ENCODE results near the gene HMOX1. TPM values are rescaled to one million over a fixed set of nuclear protein-coding genes. Genes with fewer than 3 reads are reported as not detected.

The HMOX1 gene
- polyA plus RNA-seq, 1 donor from 2014 or later: not detected

DNA sequence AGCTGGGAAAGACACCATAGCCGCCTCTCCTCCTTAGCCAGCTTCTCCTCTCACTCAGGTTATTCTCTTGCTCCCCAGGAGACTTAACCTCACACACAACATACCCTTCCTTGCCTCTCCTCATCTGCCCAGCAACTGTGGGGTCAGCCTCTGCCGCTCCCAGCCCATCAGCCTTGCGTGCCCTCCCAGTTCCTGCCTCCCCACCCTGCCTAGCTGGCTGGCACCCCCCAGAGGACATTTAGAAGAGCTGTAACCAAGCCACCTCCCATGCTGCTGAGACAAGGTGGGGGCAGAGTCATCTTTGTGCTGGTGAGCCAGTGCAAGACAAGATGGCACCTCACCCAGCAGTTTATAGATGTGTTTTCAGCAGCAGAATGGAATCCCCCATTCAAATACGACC, 43.0 kb upstream of the HMOX1 start:
- Histone ChIP-seq H3K9me2 (ENCODE audit: insufficient read depth, low read length) (no peaks in the 10 kb centered on the region), H3K9ac (ENCODE audit: low read length) (no peak overlapping the region), H3K36me3 (ENCODE audit: insufficient read depth, low read length) (no peaks in the 10 kb centered on the region), H3K4me2 (ENCODE audit: low read length) (no peak overlapping the region), H3K9me3 (ENCODE audit: low read length) (no peaks in the 10 kb centered on the region), H3K79me2 (replicated peaks; ENCODE audit: insufficient read depth, low read length) (no peaks in the 10 kb centered on the region), H3K27ac (ENCODE audit: low read length) (no peak overlapping the region), H2AFZ (ENCODE audit: low read depth, low read length) (no peak overlapping the region), H3K27me3 (ENCODE audit: insufficient read depth, low read depth, low read length) (no peaks in the 10 kb centered on the region), H4K20me1 (ENCODE audit: insufficient read depth) (no peaks in the 10 kb centered on the region), H3F3A (ENCODE audit: insufficient read depth, low read length, poor library complexity, severe bottlenecking) (no peaks in the 10 kb centered on the region), H3K4me3 (ENCODE audit: low read length) (no peak overlapping the region)
- no peak for TF ChIP-seq EZH2 (IDR thresholded peaks at IDR 0.05; ENCODE audit: borderline replicate concordance, insufficient read depth, low read length, poor library complexity, severe bottlenecking)
- no peak for TF ChIP-seq POLR2AphosphoS5 (IDR thresholded peaks at IDR 0.05)
- TF ChIP-seq TAF1 (IDR thresholded peaks at IDR 0.05; ENCODE audit: low read depth): no peak
- TF ChIP-seq EP300 (conservative IDR thresholded peaks at IDR 0.05; ENCODE audit: poor library complexity, severe bottlenecking): no peak
- TF ChIP-seq RAD21 (conservative IDR thresholded peaks at IDR 0.05): no peak
- no peak for TF ChIP-seq SMC3 (conservative IDR thresholded peaks at IDR 0.05; ENCODE audit: poor library complexity)
- TF ChIP-seq, protein P1, sequence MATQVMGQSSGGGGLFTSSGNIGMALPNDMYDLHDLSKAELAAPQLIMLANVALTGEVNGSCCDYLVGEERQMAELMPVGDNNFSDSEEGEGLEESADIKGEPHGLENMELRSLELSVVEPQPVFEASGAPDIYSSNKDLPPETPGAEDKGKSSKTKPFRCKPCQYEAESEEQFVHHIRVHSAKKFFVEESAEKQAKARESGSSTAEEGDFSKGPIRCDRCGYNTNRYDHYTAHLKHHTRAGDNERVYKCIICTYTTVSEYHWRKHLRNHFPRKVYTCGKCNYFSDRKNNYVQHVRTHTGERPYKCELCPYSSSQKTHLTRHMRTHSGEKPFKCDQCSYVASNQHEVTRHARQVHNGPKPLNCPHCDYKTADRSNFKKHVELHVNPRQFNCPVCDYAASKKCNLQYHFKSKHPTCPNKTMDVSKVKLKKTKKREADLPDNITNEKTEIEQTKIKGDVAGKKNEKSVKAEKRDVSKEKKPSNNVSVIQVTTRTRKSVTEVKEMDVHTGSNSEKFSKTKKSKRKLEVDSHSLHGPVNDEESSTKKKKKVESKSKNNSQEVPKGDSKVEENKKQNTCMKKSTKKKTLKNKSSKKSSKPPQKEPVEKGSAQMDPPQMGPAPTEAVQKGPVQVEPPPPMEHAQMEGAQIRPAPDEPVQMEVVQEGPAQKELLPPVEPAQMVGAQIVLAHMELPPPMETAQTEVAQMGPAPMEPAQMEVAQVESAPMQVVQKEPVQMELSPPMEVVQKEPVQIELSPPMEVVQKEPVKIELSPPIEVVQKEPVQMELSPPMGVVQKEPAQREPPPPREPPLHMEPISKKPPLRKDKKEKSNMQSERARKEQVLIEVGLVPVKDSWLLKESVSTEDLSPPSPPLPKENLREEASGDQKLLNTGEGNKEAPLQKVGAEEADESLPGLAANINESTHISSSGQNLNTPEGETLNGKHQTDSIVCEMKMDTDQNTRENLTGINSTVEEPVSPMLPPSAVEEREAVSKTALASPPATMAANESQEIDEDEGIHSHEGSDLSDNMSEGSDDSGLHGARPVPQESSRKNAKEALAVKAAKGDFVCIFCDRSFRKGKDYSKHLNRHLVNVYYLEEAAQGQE (IDR thresholded peaks at IDR 0.05; ENCODE audit: borderline replicate concordance): no peak
- TF ChIP-seq, protein P2, sequence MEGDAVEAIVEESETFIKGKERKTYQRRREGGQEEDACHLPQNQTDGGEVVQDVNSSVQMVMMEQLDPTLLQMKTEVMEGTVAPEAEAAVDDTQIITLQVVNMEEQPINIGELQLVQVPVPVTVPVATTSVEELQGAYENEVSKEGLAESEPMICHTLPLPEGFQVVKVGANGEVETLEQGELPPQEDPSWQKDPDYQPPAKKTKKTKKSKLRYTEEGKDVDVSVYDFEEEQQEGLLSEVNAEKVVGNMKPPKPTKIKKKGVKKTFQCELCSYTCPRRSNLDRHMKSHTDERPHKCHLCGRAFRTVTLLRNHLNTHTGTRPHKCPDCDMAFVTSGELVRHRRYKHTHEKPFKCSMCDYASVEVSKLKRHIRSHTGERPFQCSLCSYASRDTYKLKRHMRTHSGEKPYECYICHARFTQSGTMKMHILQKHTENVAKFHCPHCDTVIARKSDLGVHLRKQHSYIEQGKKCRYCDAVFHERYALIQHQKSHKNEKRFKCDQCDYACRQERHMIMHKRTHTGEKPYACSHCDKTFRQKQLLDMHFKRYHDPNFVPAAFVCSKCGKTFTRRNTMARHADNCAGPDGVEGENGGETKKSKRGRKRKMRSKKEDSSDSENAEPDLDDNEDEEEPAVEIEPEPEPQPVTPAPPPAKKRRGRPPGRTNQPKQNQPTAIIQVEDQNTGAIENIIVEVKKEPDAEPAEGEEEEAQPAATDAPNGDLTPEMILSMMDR (IDR thresholded peaks at IDR 0.05; ENCODE audit: poor library complexity, severe bottlenecking): no peak
- TF ChIP-seq MXI1 (conservative IDR thresholded peaks at IDR 0.05; ENCODE audit: poor library complexity, severe bottlenecking): no peak

DNA sequence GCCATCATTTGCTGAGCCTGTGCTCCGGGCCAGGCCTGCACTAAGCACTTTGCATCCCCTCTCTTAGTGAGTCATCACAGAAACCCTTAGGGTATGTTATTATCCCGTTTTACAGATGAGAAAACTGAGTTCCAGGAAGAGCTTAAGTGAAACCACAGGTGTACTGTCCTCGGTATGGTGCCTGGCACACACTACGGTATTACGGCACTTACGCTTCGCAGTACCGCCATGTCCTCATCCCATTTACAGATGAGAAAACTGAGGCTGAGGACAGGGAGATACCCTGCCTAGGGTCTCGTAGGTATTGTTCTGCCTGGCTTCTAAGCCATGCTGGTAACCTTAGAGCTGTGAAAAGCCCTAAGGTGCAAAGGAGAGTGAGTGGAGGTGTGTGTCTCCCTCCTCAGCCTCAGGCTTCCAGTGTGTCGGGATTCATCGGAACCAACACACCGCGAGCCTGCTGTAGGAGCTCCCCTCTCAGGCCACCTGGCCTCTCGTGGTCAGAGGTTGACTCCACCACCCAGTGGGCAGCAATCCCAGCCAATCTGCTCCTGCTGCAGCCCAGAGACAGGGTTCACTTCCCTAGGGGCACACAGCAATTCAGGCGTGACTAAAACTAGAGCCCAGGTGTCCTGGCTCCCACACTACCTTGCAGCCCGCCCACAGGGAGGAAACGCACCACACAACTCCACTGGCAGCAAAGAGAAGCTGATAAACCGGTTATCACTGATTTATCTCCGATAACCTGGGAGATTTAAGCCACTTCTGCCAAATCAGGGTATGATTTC, 39.6 kb upstream of the HMOX1 start:
- Histone ChIP-seq H3K9me2 (ENCODE audit: insufficient read depth, low read length) (no peaks in the 10 kb centered on the region), H3K27ac (ENCODE audit: low read length) (no peak overlapping the region), H3K9me3 (ENCODE audit: low read length) (no peaks in the 10 kb centered on the region), H3K36me3 (ENCODE audit: insufficient read depth, low read length) (no peaks in the 10 kb centered on the region), H4K20me1 (ENCODE audit: insufficient read depth) (no peaks in the 10 kb centered on the region), H3F3A (ENCODE audit: insufficient read depth, low read length, poor library complexity, severe bottlenecking) (no peaks in the 10 kb centered on the region), H3K27me3 (ENCODE audit: insufficient read depth, low read depth, low read length) (no peaks in the 10 kb centered on the region), H3K79me2 (replicated peaks; ENCODE audit: insufficient read depth, low read length) (no peaks in the 10 kb centered on the region), H3K4me3 (ENCODE audit: low read length) (no peak overlapping the region), H3K4me2 (ENCODE audit: low read length) (no peak overlapping the region), H3K9ac (ENCODE audit: low read length) (no peak overlapping the region), H2AFZ (ENCODE audit: low read depth, low read length) (no peak overlapping the region)
- TF ChIP-seq SMC3 (conservative IDR thresholded peaks at IDR 0.05; ENCODE audit: poor library complexity) (no peak), POLR2AphosphoS5 (IDR thresholded peaks at IDR 0.05) (no peak), EZH2 (IDR thresholded peaks at IDR 0.05; ENCODE audit: borderline replicate concordance, insufficient read depth, low read length, poor library complexity, severe bottlenecking) (no peak), EP300 (conservative IDR thresholded peaks at IDR 0.05; ENCODE audit: poor library complexity, severe bottlenecking) (no peak), TAF1 (IDR thresholded peaks at IDR 0.05; ENCODE audit: low read depth) (no peak), MXI1 (conservative IDR thresholded peaks at IDR 0.05; ENCODE audit: poor library complexity, severe bottlenecking) (no peak), RAD21 (conservative IDR thresholded peaks at IDR 0.05) (no peak)
- TF ChIP-seq, protein P1 (IDR thresholded peaks at IDR 0.05; ENCODE audit: borderline replicate concordance): no peak
- TF ChIP-seq, protein P2 (IDR thresholded peaks at IDR 0.05; ENCODE audit: poor library complexity, severe bottlenecking): no peak
